Upper lobe of left lung (tissue), 4 donors: Measurements from ENCODE around the gene GJA3.

Experiments used
- CTCF ChIP-seq, 6 experiments: fragments of 450-650 bp in 4 of 6; fragments of 200-600 bp in 2 of 6; sonication (generic) in 2 of 6; IDR thresholded peaks; one replicate each; pipeline ENCODE4 v1.5.1; 2016 to 2019; ENCODE audit warnings: antibody characterized with exemption in 6 of 6
- POLR2A ChIP-seq, 4 donors: fragments of 450-650 bp; IDR thresholded peaks; one replicate each; pipeline ENCODE4 v1.5.1; 2016 to 2017; ENCODE audit warnings: antibody characterized with exemption in 4 of 4, mild to moderate bottlenecking in 2 of 4

DNA sequence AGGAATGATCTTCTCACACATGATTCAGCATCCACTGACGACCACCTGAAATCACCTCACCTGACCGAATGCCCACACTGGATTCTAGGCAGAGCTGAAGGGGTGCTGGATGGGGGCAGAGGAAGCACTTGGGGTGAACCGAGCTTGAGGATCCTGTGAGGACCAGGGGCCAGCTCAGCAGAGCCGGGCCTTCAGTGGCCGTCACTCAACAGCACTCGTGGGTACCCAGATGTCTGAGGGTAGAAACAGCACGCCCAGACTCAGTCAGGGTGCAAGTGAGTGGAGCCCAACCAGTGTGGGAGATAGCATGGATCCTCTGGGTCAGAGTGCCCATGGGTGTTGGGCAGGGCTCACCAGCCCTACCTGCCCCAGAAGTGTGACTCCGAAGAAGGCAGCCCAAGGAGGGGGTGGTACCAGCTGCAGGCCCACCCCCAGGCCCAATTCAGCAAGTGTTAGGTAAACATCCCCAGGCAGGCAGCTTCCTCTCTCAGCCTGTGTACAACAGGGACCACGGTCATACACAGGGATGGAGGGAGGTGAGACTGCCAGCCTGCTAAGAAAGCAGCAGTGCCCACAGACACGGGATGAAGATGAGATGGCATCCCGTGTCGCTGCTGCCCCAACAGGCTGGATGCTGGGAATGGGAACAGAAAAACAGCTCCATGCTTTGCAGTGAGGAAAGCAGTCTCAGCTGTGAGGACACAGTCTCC, 16.6 kb downstream of the GJA3 start:
- TF ChIP-seq CTCF (IDR thresholded peaks at IDR 0.05), result no peak
- TF ChIP-seq POLR2A (IDR thresholded peaks at IDR 0.05), result no peak
